ENCODE measurements around the gene FADS2.

Gene FADS2

DNA sequence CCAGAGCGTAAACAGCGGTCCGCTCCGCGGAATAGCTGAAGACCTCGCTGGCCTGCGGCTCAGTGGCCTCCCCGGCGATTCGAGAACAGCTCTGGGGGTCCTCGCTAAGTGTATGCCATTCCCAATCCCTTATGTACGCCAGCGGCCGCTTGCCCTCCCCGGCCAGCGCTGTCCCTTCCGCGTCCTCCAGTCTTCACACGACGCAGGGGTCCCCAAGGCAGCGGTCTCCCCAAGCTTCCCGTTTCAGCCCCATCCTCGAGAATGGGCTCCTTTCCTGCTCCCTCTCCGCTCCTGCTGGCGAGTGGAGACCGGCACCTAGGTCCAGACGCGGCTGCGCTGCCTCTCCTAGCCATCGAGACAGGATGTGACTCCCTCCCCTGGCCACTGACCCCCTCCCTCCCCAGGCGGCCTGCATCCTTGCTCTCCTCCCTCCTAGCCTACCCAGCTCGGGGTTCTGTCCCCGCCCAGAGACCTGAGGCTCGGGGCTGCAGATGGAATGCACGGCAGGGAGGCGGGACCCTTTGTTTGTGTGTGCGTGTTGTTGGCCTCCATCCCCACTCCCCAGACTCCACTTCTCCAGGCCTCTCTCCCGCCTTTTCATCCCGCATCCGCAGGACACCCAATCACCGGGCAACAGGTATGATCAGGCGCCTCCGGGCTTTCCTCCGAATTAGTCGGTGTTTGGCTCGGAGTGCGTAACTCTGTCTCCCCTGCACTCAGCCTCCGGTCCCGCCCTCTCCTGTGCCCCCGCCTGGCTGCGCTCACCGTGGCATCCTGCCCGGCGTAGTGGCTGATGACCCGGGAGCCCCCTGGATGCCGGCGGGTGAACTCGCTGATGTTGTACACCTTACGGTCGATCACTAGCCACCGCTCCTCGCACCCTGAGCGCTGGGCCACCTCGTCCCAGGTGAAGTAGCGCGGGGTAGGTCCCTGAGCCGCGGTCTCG lies 12.0 kb upstream of the FADS2 start:
- peak; percentile 74 for DNase-seq
- in situ Hi-C loops (cut with HindIII; ENCODE audit: low pct_ligation_motif_present, low pct_unique_long_range_greater_than_20kb, low sequenced_read_pairs): no loop called here

DNA sequence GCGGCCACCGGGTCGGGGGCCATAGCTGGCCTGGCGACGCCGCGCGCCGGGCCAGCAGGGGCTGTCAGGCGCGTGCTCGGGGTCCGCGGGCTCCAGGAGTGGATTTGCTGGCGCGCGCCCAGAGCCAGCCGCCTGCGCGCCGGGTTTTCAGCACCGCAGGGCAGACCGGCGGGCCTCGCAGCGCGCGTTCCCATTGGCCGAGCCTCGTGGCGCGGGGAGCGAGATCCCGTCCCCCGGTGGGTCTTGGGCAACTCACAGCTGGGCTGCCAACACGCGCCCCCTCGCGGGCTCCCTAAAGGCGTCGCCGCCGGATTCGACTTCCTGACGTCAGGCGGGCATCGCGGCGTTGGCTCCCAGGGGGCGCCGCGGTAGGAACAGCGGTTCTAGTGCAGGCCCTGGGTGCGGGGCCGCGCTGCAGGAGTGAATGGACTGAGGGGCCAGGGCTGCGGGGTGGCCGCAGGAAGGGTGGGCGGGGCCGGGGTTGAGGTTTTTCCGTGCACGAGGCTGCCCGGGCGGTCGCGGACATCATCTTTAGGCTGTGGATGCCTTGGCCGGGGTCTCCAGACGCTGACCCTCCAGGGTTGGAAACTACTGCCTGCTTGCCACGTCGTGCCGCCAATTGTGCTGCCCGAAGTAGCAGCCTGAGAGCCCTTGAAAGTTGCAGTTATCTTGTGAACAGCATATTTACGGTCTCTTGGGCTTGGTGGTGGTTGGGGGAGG lies 11.2 kb upstream of the FADS2 start, which contains the start of gene FADS1:
Gene FADS1 (minus strand): TSS at position 268 of the 720 bp plus-strand sequence. CDS start 74 bp downstream, at position 194.
- DNase-seq: peak; percentile 96
- in situ Hi-C loops (cut with HindIII; ENCODE audit: low pct_ligation_motif_present, low pct_unique_long_range_greater_than_20kb, low sequenced_read_pairs): no loop called here

DNA sequence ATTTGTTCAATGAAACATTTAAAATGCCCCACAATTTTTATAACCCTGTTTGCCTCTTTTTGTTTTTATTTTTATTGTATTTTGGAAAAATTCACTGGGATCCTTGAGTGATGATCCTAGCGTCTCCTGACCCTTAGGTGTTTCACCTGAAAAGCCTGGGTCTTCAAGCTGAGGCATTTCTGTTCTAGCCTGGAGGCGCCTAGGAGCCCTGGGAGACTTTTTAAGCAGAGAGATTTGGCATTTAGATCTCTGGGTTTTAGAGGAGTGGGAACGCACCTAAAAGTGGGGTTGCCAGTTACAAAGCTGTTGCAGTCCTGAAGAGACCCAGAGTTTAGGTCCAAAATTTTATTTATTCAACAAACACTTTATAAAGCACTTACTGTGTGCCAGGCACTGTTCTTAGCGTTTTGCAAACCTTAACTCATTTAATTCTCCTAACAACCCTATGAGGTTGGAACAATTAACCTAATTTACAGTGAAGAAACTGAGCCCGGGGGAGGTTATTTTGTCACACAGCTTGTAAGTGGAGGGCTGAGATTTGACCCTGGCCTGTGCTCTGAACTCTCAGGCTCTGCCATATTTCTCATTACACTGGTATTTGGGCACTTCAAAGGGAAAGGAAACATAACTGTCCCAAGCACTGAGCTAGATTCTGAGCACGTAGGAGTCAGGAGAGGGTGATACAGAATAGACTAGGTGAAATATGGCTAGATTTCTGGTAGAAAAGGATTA lies 10.5 kb upstream of the FADS2 start:
- in situ Hi-C loops (cut with HindIII; ENCODE audit: low pct_ligation_motif_present, low pct_unique_long_range_greater_than_20kb, low sequenced_read_pairs): no loop called here
- DNase-seq: no peak

GRCh38 chr11:61820174-61820573 lies 7.9 kb upstream of the FADS2 start:
- peak; percentile 16 for DNase-seq
- in situ Hi-C loops (cut with HindIII; ENCODE audit: low pct_ligation_motif_present, low pct_unique_long_range_greater_than_20kb, low sequenced_read_pairs): no loop called here

- in situ Hi-C loops (cut with HindIII; ENCODE audit: low pct_ligation_motif_present, low pct_unique_long_range_greater_than_20kb, low sequenced_read_pairs): no loop called here
- no peak for DNase-seq
Observed at GRCh38 chr11:61826930-61827570, 1.1 kb upstream of the FADS2 start.

DNA sequence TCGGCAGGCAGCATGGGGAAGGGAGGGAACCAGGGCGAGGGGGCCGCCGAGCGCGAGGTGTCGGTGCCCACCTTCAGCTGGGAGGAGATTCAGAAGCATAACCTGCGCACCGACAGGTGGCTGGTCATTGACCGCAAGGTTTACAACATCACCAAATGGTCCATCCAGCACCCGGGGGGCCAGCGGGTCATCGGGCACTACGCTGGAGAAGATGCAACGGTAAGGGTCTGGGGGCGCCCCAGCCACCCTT lies 204 bp downstream of the FADS2 start:
- no peak for DNase-seq
- in situ Hi-C loops (cut with HindIII; ENCODE audit: low pct_ligation_motif_present, low pct_unique_long_range_greater_than_20kb, low sequenced_read_pairs): no loop called here

DNA sequence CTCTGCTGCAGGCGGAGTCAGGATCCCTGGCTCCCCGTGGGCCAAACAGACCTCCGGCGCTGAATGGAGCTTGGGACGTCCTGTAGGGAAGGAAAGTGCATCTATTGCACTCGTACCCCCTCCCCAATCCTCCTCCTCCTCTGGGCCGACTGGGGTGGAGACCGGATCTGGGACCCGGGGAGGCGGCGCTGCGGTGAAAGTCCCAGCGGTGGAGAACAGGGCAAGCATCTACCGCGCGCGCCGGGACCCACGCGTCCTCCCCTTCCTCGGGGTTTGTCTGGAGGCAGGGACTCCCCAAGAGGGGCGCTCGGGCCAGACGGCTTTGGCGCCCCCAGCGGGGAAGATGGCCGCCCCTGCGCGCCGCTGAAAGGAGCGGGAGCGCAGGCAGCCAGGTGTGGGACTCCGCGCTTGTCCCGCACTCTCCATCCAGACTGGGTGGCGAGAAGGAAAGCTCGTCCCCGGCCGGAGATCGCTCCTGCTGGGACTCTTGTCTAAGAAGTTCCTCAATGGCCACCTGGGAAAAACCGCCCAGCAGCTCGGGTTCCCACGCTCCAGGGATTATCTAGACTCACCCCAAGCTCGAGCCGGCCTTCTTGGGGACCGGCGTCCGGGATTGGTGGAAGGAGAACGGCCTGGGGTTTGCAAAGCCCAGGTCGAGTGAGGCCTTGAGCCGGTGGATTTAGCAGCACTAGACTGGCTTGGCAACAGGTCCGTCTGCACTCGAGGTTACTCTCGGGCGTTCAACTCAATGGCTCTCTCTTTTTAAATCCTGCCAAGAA lies 718 bp downstream of the FADS2 start:
- in situ Hi-C loops (cut with HindIII; ENCODE audit: low pct_ligation_motif_present, low pct_unique_long_range_greater_than_20kb, low sequenced_read_pairs): no loop called here
- no peak for DNase-seq

- no peak for DNase-seq
- in situ Hi-C loops (cut with HindIII; ENCODE audit: low pct_ligation_motif_present, low pct_unique_long_range_greater_than_20kb, low sequenced_read_pairs): no loop called here
Observed at GRCh38 chr11:61829806-61830205, 1.7 kb downstream of the FADS2 start.

DNA sequence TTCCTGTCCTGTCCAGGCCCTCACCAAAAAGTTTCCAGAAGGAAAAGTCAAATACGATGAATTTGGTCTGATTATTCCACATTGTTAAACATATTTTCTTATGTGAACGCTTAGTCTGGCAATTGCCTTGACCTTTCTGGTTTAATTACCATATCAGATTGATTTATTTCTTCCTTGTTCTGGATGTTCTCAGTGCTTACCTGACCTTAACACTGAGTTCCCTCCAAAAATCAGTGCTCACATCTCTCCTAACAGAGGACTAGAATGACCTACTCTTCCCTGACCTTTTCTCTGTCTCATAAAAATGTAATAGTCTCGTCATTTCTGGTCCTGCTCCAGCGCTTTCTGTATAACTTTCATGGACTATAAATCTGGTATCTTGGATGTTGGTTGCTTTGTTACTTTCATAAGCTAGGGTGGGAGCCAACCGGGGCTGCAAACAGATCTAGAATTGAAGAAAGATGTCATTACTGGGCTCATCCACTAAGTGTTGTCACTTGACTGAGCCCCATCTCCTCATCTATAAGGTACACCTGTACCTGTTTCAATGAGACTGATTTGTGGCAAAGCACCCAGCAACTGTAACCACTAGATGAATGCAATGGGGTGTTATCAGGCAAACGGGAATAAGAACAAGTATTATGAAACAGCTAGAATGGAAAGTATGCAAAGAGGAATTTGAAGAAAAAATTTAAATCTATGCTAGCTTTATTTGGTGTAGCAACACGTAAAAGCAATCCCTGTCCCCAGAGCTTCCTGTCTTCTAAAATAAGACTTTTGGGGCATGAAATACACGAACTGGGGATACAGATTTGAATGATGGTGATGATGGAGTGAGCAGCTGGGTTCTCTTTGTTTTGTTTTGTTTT lies 2.4 kb downstream of the FADS2 start:
- in situ Hi-C loops (cut with HindIII; ENCODE audit: low pct_ligation_motif_present, low pct_unique_long_range_greater_than_20kb, low sequenced_read_pairs): no loop called here
- no peak for DNase-seq

DNA sequence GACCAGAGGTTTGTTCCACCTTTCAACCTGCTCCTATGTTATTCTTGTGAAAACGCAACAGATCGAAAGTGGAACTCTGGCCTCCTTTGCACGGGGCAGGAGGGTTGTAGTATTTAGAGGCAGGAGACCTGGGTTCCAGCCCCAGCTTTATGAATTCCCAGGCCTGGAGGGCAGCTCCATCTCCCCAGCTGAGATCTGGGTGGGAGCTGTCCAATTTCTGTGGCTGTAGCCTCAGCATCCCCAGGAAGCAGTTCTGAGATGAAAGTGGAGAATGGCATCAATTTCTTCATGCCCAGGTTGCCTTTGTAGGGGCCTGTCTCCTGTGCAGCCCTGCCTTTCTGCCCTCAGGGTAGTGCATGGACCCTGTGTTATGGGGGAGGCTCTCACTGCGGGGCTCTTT lies 4.1 kb downstream of the FADS2 start:
- in situ Hi-C loops (cut with HindIII; ENCODE audit: low pct_ligation_motif_present, low pct_unique_long_range_greater_than_20kb, low sequenced_read_pairs): no loop called here
- DNase-seq: no peak

DNA sequence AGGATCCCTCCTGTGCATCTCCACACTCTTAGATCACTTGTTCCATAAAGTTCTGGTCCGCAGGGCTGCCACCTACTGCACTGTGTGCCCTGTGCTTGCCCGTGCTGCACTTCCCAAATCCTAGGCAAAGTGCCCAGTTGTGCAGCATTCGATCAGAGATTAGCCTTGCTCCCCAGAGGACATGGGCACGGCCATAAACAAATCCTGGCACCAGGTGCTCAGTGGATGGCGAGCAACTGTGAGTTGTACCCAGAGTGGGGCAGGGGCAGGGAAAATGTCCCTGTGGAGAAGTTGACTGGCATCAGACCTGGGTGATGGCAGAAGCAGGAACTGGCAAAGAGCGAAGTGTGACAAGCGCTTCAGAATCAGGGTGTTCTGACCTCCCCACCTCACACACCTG lies 4.7 kb downstream of the FADS2 start:
- no peak for DNase-seq
- in situ Hi-C loops (cut with HindIII; ENCODE audit: low pct_ligation_motif_present, low pct_unique_long_range_greater_than_20kb, low sequenced_read_pairs): no loop called here

DNA sequence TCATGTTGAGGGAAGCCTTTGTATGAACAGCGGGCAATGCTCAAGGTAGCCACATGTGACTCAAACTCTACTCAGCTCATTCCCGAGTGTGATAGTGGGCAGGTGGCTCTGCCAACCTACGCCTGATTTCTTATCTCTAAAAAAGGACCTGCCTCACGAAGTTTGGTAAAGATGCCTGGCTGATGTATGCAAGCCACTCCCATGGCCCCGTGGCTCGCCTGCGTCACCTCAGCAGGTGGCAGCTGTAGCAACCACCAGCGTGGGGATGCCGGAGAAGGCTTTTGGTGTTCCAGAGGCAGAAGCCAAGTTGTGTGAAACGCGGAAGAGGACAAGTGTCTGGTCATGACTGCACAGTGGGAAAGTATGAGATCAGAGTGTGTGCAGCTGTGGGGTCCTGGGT lies 5.4 kb downstream of the FADS2 start:
- no peak for DNase-seq
- in situ Hi-C loops (cut with HindIII; ENCODE audit: low pct_ligation_motif_present, low pct_unique_long_range_greater_than_20kb, low sequenced_read_pairs): no loop called here

DNA sequence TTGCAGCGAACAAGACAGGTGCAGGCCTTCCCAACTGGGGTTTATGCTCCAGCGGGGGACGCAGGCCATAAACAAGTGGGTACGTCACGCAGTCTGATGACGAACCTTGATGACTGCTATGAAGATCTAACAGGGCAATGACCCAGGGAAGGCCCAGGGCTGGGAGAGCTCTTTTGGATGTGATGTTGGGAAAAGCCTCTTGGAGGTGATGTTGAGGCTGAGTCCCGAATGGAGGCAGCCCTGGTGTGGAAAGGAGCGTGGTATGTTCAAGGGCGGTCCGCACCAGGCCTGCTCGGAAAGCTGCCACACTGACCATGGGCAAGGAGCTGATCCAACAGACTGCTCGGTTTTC lies 5.8 kb downstream of the FADS2 start:
- in situ Hi-C loops (cut with HindIII; ENCODE audit: low pct_ligation_motif_present, low pct_unique_long_range_greater_than_20kb, low sequenced_read_pairs): no loop called here
- DNase-seq: no peak

DNA sequence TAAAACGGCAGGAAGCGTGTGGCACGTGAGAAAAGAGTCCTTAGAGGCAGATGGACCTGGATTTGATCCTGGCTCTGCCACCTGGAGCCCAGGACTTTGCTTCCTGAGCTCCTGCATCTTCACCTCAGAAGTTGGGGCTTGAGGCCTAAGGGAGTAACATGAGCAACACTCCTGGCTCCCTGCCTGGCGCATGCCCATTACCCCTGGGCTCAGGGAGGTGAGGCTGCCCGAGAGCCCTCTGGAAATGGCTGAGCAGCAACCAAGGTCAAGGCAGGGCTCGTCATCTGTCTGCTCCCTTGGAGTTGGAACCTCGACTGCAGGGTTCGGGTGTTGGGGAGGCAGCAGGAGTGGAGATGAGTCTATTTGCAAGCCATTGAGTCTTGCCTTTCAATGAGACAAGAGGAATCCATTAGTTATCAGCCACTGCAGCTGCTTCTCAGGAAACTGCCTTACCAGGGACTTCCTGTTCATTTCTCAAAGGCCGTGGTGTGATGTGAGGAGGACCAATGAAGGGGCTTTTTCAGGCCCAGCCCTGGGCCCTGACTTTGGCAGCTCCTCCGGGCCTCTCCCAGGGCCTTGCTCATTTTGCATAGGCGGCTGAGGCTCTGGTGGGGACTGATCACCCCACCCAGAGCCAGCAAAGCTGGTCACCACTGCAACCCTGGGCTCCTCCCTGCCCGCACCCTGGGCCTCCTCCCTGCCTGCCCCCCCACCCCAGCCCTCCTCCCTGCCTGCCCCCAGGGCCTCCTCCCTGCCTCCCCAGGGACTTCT lies 6.4 kb downstream of the FADS2 start:
- in situ Hi-C loops (cut with HindIII; ENCODE audit: low pct_ligation_motif_present, low pct_unique_long_range_greater_than_20kb, low sequenced_read_pairs): no loop called here
- no peak for DNase-seq

DNA sequence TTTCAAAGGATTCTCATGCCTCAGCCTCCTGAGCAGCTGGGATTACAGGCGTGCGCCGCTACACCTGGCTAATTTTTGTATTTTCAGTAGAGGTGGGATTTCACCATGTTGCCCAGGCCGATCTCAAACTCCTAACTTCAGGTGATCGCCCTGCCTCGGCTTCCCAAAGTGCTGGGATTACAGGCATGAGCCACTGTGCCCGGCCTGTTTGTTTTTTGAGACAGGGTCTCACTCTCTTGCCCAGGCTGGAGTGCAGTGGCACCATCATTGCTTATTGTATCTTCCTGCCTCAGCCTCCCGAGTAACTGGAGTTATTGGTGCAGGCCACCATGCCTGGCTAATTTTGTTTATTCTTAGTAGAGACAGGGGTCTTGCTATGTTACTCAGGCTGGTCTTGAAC lies 8.1 kb downstream of the FADS2 start:
- in situ Hi-C loops (cut with HindIII; ENCODE audit: low pct_ligation_motif_present, low pct_unique_long_range_greater_than_20kb, low sequenced_read_pairs): no loop called here
- no peak for DNase-seq

- DNase-seq: no peak
- in situ Hi-C loops (cut with HindIII; ENCODE audit: low pct_ligation_motif_present, low pct_unique_long_range_greater_than_20kb, low sequenced_read_pairs): no loop called here
Observed at GRCh38 chr11:61837411-61838005, 9.4 kb downstream of the FADS2 start.

Measured in ACHN (cell line).